ENCODE results near the gene ITSN1.

The ITSN1 gene

GRCh38 chr21:33811167-33812010 is 169.1 kb downstream of the ITSN1 start:
- H4K12ac ChIP-seq (ENCODE audit: low read depth, low read length) = no peak overlapping the region
- H3K27me3 ChIP-seq (ENCODE audit: insufficient read depth, low read length) = no peaks in the 10 kb centered on the region
- H3K27ac ChIP-seq (ENCODE audit: low read depth, low read length) = no peak overlapping the region
- no peak overlapping the region for H2AFZ ChIP-seq (ENCODE audit: insufficient read depth, low read length, poor library complexity)
- no peak overlapping the region for H3K9ac ChIP-seq (ENCODE audit: low read length)
- no peak overlapping the region for H4K8ac ChIP-seq (ENCODE audit: low read depth, low read length)
- H3K36me3 ChIP-seq (ENCODE audit: control insufficient read depth in 1 of 2, insufficient read depth in 2 of 2, low read length in 2 of 2) = peaks cover 23 to 31% of the 10 kb centered on the region in 2 experiments
- no peak for DNase-seq
- no peaks in the 10 kb centered on the region for H3K9me3 ChIP-seq (ENCODE audit: insufficient read depth, low read depth, low read length)
- no CpG with 5 or more reads among the region's 5 CpGs for WGBS (ENCODE audit: extremely low coverage, insufficient coverage, insufficient read length)
- H3K4me3 ChIP-seq (ENCODE audit: low read depth, low read length) = no peak overlapping the region
- no peak overlapping the region for H3K14ac ChIP-seq (ENCODE audit: low read length)
- no peak overlapping the region for H3K4ac ChIP-seq (ENCODE audit: low read depth, low read length)
- H3K4me2 ChIP-seq (ENCODE audit: low read length) = no peak overlapping the region
- H3K23ac ChIP-seq (ENCODE audit: low read length) = no peak overlapping the region
- no peak overlapping the region for H3K18ac ChIP-seq (ENCODE audit: low read length)
- H2BK120ac ChIP-seq (ENCODE audit: insufficient read depth, low read length, poor library complexity) = no peak overlapping the region
- H2AK5ac ChIP-seq (ENCODE audit: low read length) = no peak overlapping the region
- no peak overlapping the region for H2BK12ac ChIP-seq (ENCODE audit: low read length)
- H4K91ac ChIP-seq (ENCODE audit: low read depth, low read length) = no peak overlapping the region
- no peak overlapping the region for H2BK5ac ChIP-seq (ENCODE audit: low read depth, low read length, poor library complexity)
- no peaks in the 10 kb centered on the region for H3K79me2 ChIP-seq (ENCODE audit: control insufficient read depth, insufficient read depth, low read length, poor library complexity)
- peaks cover 4% of the 10 kb centered on the region for H3K79me1 ChIP-seq (ENCODE audit: low read length)
- H3K4me1 ChIP-seq (ENCODE audit: control insufficient read depth in 1 of 2, insufficient read depth in 2 of 2, low read length in 2 of 2) = peaks cover 2 to 6% of the 10 kb centered on the region in 2 experiments

GRCh38 chr21:33813832-33814365 is 171.6 kb downstream of the ITSN1 start:
- peaks cover 2% of the 10 kb centered on the region for H3K79me1 ChIP-seq (ENCODE audit: low read length)
- H3K4me2 ChIP-seq (ENCODE audit: low read length) = no peak overlapping the region
- H3K36me3 ChIP-seq (ENCODE audit: control insufficient read depth in 1 of 2, insufficient read depth in 2 of 2, low read length in 2 of 2) = peaks cover 29 to 40% of the 10 kb centered on the region in 2 experiments
- no peaks in the 10 kb centered on the region for H3K9me3 ChIP-seq (ENCODE audit: insufficient read depth, low read depth, low read length)
- H3K4ac ChIP-seq (ENCODE audit: low read depth, low read length) = no peak overlapping the region
- H4K12ac ChIP-seq (ENCODE audit: low read depth, low read length) = no peak overlapping the region
- H2BK12ac ChIP-seq (ENCODE audit: low read length) = no peak overlapping the region
- no peak overlapping the region for H3K14ac ChIP-seq (ENCODE audit: low read length)
- H4K91ac ChIP-seq (ENCODE audit: low read depth, low read length) = no peak overlapping the region
- no peak overlapping the region for H3K18ac ChIP-seq (ENCODE audit: low read length)
- H3K27ac ChIP-seq (ENCODE audit: low read depth, low read length) = no peak overlapping the region
- no peak overlapping the region for H2AK5ac ChIP-seq (ENCODE audit: low read length)
- H3K4me1 ChIP-seq (ENCODE audit: control insufficient read depth in 1 of 2, insufficient read depth in 2 of 2, low read length in 2 of 2) = peaks cover 2 to 6% of the 10 kb centered on the region in 2 experiments
- no peak overlapping the region for H4K8ac ChIP-seq (ENCODE audit: low read depth, low read length)
- no peaks in the 10 kb centered on the region for H3K27me3 ChIP-seq (ENCODE audit: insufficient read depth, low read length)
- H3K79me2 ChIP-seq (ENCODE audit: control insufficient read depth, insufficient read depth, low read length, poor library complexity) = no peaks in the 10 kb centered on the region
- H3K9ac ChIP-seq (ENCODE audit: low read length) = no peak overlapping the region
- no peak overlapping the region for H2AFZ ChIP-seq (ENCODE audit: insufficient read depth, low read length, poor library complexity)
- no CpG with 5 or more reads among the region's 7 CpGs for WGBS (ENCODE audit: extremely low coverage, insufficient coverage, insufficient read length)
- no peak overlapping the region for H2BK5ac ChIP-seq (ENCODE audit: low read depth, low read length, poor library complexity)
- no peak overlapping the region for H3K23ac ChIP-seq (ENCODE audit: low read length)
- H3K4me3 ChIP-seq (ENCODE audit: low read depth, low read length) = no peak overlapping the region
- no peak for DNase-seq
- no peak overlapping the region for H2BK120ac ChIP-seq (ENCODE audit: insufficient read depth, low read length, poor library complexity)

- H4K91ac ChIP-seq (ENCODE audit: low read depth, low read length) = no peak overlapping the region
- H3K4me3 ChIP-seq (ENCODE audit: low read depth, low read length) = no peak overlapping the region
- no CpG with 5 or more reads among the region's 7 CpGs for WGBS (ENCODE audit: extremely low coverage, insufficient coverage, insufficient read length)
Measured at GRCh38 chr21:33815143-33815707, 172.9 kb downstream of the ITSN1 start.

DNA sequence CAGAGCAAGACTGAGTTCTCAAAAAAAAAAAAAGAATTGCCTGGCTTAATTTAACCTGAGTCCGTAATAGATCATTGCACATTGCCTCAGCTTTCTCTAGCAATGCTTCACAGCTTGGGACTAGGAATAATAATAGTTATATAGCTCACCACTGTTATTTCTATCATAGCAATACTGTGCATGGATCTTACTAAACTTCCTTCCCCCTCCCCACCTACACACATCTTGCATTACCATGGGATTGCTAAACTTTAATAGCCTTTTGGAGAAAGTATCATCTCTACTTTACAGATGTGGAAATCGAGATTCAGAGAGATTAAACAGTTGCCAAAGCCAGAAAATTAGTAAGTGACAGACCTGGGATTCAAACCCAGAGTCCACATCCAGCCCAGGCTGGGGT is 173.9 kb downstream of the ITSN1 start:
- no peak overlapping the region for H4K8ac ChIP-seq (ENCODE audit: low read depth, low read length)
- no peak overlapping the region for H3K27ac ChIP-seq (ENCODE audit: low read depth, low read length)
- no peak for DNase-seq
- H3K18ac ChIP-seq (ENCODE audit: low read length) = no peak overlapping the region
- H3K4me2 ChIP-seq (ENCODE audit: low read length) = no peak overlapping the region
- H3K4me1 ChIP-seq (ENCODE audit: control insufficient read depth in 1 of 2, insufficient read depth in 2 of 2, low read length in 2 of 2) = peaks cover 2 to 6% of the 10 kb centered on the region in 2 experiments
- H3K23ac ChIP-seq (ENCODE audit: low read length) = no peak overlapping the region
- no peak overlapping the region for H4K12ac ChIP-seq (ENCODE audit: low read depth, low read length)
- no peak overlapping the region for H2BK12ac ChIP-seq (ENCODE audit: low read length)
- no peak overlapping the region for H3K4me3 ChIP-seq (ENCODE audit: low read depth, low read length)
- no peaks in the 10 kb centered on the region for H3K9me3 ChIP-seq (ENCODE audit: insufficient read depth, low read depth, low read length)
- H3K9ac ChIP-seq (ENCODE audit: low read length) = no peak overlapping the region
- no peak overlapping the region for H2AFZ ChIP-seq (ENCODE audit: insufficient read depth, low read length, poor library complexity)
- no CpG with 5 or more reads among the region's 2 CpGs for WGBS (ENCODE audit: extremely low coverage, insufficient coverage, insufficient read length)
- H3K4ac ChIP-seq (ENCODE audit: low read depth, low read length) = no peak overlapping the region
- peaks cover 27 to 38% of the 10 kb centered on the region in 2 experiments for H3K36me3 ChIP-seq (ENCODE audit: control insufficient read depth in 1 of 2, insufficient read depth in 2 of 2, low read length in 2 of 2)
- no peak overlapping the region for H2BK5ac ChIP-seq (ENCODE audit: low read depth, low read length, poor library complexity)
- no peak overlapping the region for H4K91ac ChIP-seq (ENCODE audit: low read depth, low read length)
- peaks cover 2% of the 10 kb centered on the region for H3K79me1 ChIP-seq (ENCODE audit: low read length)
- no peak overlapping the region for H3K14ac ChIP-seq (ENCODE audit: low read length)
- H3K27me3 ChIP-seq (ENCODE audit: insufficient read depth, low read length) = no peaks in the 10 kb centered on the region
- no peak overlapping the region for H2AK5ac ChIP-seq (ENCODE audit: low read length)
- no peaks in the 10 kb centered on the region for H3K79me2 ChIP-seq (ENCODE audit: control insufficient read depth, insufficient read depth, low read length, poor library complexity)
- no peak overlapping the region for H2BK120ac ChIP-seq (ENCODE audit: insufficient read depth, low read length, poor library complexity)

More at GRCh38 chr21:33815143-33815707, 172.9 kb downstream of the ITSN1 start:
- no peaks in the 10 kb centered on the region for H3K79me2 ChIP-seq (ENCODE audit: control insufficient read depth, insufficient read depth, low read length, poor library complexity)
- H3K14ac ChIP-seq (ENCODE audit: low read length) = no peak overlapping the region
- no peak overlapping the region for H3K9ac ChIP-seq (ENCODE audit: low read length)
- no peak overlapping the region for H2BK12ac ChIP-seq (ENCODE audit: low read length)
- no peak overlapping the region for H3K23ac ChIP-seq (ENCODE audit: low read length)
- no peak overlapping the region for H2BK5ac ChIP-seq (ENCODE audit: low read depth, low read length, poor library complexity)
- no peak overlapping the region for H2BK120ac ChIP-seq (ENCODE audit: insufficient read depth, low read length, poor library complexity)
- H3K27ac ChIP-seq (ENCODE audit: low read depth, low read length) = no peak overlapping the region
- no peak overlapping the region for H3K4ac ChIP-seq (ENCODE audit: low read depth, low read length)
- H3K18ac ChIP-seq (ENCODE audit: low read length) = no peak overlapping the region
- peaks cover 2 to 6% of the 10 kb centered on the region in 2 experiments for H3K4me1 ChIP-seq (ENCODE audit: control insufficient read depth in 1 of 2, insufficient read depth in 2 of 2, low read length in 2 of 2)
- no peak overlapping the region for H4K8ac ChIP-seq (ENCODE audit: low read depth, low read length)
- H3K36me3 ChIP-seq (ENCODE audit: control insufficient read depth in 1 of 2, insufficient read depth in 2 of 2, low read length in 2 of 2) = peaks cover 30 to 42% of the 10 kb centered on the region in 2 experiments
- H2AFZ ChIP-seq (ENCODE audit: insufficient read depth, low read length, poor library complexity) = no peak overlapping the region
- no peak overlapping the region for H2AK5ac ChIP-seq (ENCODE audit: low read length)
- no peak overlapping the region for H4K12ac ChIP-seq (ENCODE audit: low read depth, low read length)
- H3K4me2 ChIP-seq (ENCODE audit: low read length) = no peak overlapping the region
- no peak for DNase-seq
- no peaks in the 10 kb centered on the region for H3K9me3 ChIP-seq (ENCODE audit: insufficient read depth, low read depth, low read length)
- H3K27me3 ChIP-seq (ENCODE audit: insufficient read depth, low read length) = no peaks in the 10 kb centered on the region
- H3K79me1 ChIP-seq (ENCODE audit: low read length) = peaks cover 2% of the 10 kb centered on the region
